GM10266 (cell line): ENCODE data around the gene PURB.

Source experiments
- DNase-seq: peaks from one replicate; pipeline ENCODE4 v3.0.0; 2012; ENCODE audit errors: extremely low spot score
- TF ChIP-seq, protein P1 (sequence below): IDR thresholded peaks from 2 replicates; pipeline ENCODE4 v1.5.1; 2012; ENCODE audit warnings: mild to moderate bottlenecking, low read depth; ENCODE audit not compliant: control insufficient read depth, insufficient read depth; ENCODE audit errors: missing control alignments

PURB gene

DNA sequence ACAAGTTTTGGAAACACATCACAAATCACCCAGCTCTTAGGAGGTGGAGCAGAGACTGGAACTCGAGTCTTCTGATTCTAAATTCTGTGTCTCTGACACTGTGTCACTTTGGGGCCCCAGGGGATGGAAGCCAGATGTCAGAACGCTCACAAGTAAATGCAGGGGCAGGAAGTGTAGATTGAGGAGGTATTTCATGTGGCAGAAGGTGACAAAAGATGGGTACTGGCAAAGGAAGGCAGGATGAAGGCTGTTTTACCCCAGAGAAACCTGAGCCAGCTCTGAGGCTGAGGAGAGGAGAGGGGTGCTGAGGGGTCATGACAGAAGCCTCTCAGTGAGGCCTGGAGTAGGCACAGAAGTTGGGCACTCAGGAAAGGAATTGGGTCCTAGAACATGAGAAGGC is 6.0 kb upstream of the PURB start:
- TF ChIP-seq, protein P1, sequence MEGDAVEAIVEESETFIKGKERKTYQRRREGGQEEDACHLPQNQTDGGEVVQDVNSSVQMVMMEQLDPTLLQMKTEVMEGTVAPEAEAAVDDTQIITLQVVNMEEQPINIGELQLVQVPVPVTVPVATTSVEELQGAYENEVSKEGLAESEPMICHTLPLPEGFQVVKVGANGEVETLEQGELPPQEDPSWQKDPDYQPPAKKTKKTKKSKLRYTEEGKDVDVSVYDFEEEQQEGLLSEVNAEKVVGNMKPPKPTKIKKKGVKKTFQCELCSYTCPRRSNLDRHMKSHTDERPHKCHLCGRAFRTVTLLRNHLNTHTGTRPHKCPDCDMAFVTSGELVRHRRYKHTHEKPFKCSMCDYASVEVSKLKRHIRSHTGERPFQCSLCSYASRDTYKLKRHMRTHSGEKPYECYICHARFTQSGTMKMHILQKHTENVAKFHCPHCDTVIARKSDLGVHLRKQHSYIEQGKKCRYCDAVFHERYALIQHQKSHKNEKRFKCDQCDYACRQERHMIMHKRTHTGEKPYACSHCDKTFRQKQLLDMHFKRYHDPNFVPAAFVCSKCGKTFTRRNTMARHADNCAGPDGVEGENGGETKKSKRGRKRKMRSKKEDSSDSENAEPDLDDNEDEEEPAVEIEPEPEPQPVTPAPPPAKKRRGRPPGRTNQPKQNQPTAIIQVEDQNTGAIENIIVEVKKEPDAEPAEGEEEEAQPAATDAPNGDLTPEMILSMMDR = no peak
- DNase-seq = no peak

DNA sequence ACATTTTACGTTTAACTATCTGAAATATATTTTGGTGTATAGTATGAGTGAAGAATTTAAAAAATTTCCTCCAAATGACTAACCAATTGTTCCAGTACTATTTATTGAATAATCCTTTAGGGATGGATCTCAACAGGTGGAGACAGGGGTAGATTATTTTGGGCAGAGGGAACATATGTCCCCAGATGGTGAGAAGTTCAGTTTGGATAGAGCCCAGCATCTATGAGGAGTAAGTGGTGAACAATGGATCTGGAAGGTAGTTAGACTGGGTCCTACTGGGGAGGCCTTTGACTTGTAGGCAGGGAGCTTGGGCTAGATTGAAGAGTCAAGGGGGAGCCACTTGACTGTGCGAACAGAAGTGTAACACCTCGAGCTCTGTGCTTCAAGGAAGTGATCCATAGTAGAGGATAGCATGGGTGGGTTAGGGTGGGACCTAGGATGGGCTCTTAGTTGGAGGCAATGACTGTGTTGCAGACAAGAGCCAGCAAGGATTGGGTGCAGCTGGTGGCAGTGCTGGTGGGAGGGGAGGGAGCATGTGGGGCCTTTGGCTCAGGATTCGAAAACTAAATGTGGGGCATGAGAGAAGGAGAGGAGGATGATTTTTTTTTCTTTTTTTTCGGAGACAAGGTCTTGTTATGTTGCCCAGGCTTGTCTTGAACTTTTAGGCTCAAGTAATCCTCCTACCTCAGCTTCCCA is 3.9 kb upstream of the PURB start:
- DNase-seq = no peak
- TF ChIP-seq, protein P1 = no peak

DNA sequence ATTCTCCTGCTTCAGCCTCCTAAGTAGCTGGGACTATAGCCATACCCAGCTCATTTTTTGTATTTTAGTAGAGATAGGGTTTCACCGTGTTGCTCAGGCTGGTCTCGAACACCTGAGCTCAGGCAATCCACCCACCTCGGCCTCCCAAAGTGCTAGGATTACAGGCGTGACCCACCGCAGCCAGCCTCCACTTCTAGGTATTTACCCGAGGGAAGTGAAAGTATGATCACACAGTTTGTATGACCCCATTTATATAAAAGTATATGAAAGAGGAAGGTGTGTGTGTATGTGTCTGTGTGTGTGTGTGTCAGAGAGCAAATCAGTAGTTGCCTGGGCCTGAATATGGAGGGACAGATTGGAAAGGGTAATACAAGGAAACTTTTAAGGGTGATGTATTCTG is 2.0 kb upstream of the PURB start:
- no peak for DNase-seq
- TF ChIP-seq, protein P1 = no peak

DNA sequence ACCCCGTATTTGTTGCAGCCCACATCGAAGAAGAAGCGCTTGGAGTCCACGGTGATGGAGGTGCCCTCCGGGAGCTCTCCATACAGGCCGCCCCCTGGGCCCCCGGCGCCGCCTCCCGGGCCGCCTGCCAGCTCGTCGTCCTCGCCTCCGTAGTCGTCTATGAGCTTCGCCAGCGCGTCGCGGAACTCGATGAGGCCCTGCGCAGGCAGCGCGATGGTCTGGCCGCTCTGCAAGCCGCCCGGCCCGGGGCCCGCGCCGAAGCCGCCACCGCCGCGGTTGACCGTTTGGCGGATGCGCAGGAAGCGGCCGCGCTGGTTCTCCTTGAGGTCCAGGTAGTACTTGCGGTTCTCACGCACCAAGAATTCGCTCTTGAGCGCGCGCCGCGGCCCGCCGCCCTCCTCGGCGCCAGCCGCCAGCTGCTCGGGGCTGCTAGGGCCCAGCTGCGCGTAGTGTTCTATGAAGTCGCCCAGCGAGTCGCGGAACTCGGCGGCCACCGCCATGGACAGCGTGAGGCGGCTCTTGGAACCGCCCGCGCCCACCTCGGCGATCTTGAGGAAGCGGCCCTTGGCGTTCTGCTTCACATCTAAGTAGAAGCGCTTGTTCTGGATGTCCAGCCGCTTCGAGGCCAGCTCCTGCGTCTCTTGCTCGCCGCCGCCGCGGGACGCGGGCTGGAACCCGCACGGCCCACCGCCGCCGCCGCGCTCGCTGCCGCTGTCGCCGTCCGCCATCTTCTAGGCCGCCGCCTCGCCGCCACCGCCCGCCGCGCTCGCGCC is 523 bp downstream of the PURB start:
- DNase-seq = peak; percentile 54
- TF ChIP-seq, protein P1 = no peak

DNA sequence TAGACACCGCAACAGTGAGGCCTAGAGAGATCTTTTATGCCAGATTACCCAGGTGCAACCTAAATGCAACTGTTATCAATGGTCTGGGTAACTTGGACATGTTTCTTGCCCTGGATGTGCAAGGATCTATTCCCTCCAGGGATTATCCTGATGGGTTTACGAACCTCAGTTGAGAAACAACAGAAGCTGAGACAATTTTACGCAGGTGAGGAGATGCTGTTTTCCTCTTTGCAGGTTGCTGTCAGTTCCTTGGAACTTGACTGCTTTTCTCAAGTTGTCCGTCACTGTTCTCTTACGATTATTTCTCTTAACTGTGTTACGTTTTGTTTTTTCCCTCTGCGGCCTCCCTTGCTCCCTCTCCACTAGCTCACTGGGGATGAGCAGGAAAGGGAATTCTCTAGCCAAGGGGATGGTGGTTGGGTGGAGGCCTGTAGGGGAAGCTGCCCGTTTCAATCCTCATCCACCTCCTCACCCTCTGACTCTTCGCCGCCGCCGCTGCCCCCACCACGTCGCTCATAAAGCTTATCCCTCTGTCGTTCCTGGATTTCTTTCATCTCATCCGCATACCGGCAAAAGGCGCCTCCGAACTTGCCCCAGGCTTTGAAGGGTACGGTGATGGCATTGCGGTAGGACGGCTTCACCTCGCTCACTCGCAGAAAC is 1.2 kb downstream of the PURB start:
- TF ChIP-seq, protein P1 = no peak
- DNase-seq = no peak

DNA sequence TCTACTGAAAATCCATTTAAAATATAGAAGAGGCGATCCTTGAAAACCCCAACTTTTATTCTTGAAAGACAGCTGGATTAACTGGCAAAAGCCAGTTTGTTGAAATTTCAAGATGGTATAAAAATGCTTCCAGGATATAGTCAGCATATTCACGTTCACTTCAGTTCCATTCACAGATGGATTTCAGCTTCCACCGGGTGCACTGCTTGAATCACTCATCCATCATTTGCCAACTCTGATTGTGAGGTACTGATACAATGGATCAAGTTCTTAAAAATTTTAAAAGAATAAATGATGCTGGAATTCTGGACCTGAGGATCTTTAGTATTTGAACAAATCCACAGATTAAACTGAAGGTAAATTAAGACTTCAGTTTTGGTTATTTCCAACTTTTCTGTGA is 2.4 kb downstream of the PURB start:
- TF ChIP-seq, protein P1 = no peak
- DNase-seq = no peak
